ENCODE results near the gene WIPF3. TPM values are rescaled to one million over a fixed set of nuclear protein-coding genes. Genes with fewer than 3 reads are reported as not detected.

WIPF3 gene
- total RNA-seq, 1 donor from 2014 or later: 0.65 TPM

GRCh38 chr7:29940199-29940598, 133.9 kb downstream of the WIPF3 start:
- TF ChIP-seq CTCF (IDR thresholded peaks at IDR 0.05): no peak
- Mint-ChIP-seq H3K9me3 (ENCODE audit: low read depth) (no peaks in the 10 kb centered on the region), H3K4me3 (ENCODE audit: unreplicated experiment) (no peak overlapping the region), H3K27me3 (ENCODE audit: low read depth) (no peaks in the 10 kb centered on the region), H3K27ac (ENCODE audit: unreplicated experiment) (no peak overlapping the region), H3K4me1 (ENCODE audit: low read depth) (peaks cover 4% of the 10 kb centered on the region), H3K36me3 (ENCODE audit: low read depth) (peaks cover 42% of the 10 kb centered on the region)
- DNase-seq (ENCODE audit: low spot score): no peak

- no peak overlapping the region for H3K27ac Mint-ChIP-seq (ENCODE audit: unreplicated experiment)
- H3K4me3 Mint-ChIP-seq (ENCODE audit: unreplicated experiment): no peak overlapping the region
- H3K4me1 Mint-ChIP-seq (ENCODE audit: low read depth): peaks cover 3% of the 10 kb centered on the region
- peaks cover 29% of the 10 kb centered on the region for H3K36me3 Mint-ChIP-seq (ENCODE audit: low read depth)
- H3K27me3 Mint-ChIP-seq (ENCODE audit: low read depth): no peaks in the 10 kb centered on the region
- no peaks in the 10 kb centered on the region for H3K9me3 Mint-ChIP-seq (ENCODE audit: low read depth)
- DNase-seq (ENCODE audit: low spot score): no peak
- no peak for TF ChIP-seq CTCF (IDR thresholded peaks at IDR 0.05)
Measured at GRCh38 chr7:29945259-29945809, 139.0 kb downstream of the WIPF3 start.

GRCh38 chr7:29946428-29947186, 140.3 kb downstream of the WIPF3 start:
- TF ChIP-seq CTCF (IDR thresholded peaks at IDR 0.05): peak; percentile 66
- no peak for DNase-seq (ENCODE audit: low spot score)
- H3K4me1 Mint-ChIP-seq (ENCODE audit: low read depth): peaks cover 3% of the 10 kb centered on the region
- no peaks in the 10 kb centered on the region for H3K27me3 Mint-ChIP-seq (ENCODE audit: low read depth)
- H3K27ac Mint-ChIP-seq (ENCODE audit: unreplicated experiment): no peak overlapping the region
- no peak overlapping the region for H3K4me3 Mint-ChIP-seq (ENCODE audit: unreplicated experiment)
- H3K36me3 Mint-ChIP-seq (ENCODE audit: low read depth): peaks cover 32% of the 10 kb centered on the region
- H3K9me3 Mint-ChIP-seq (ENCODE audit: low read depth): no peaks in the 10 kb centered on the region

- Mint-ChIP-seq H3K9me3 (ENCODE audit: low read depth) (no peaks in the 10 kb centered on the region), H3K27me3 (ENCODE audit: low read depth) (no peaks in the 10 kb centered on the region), H3K36me3 (ENCODE audit: low read depth) (peaks cover 33% of the 10 kb centered on the region), H3K4me3 (ENCODE audit: unreplicated experiment) (no peak overlapping the region), H3K4me1 (ENCODE audit: low read depth) (peaks cover 3% of the 10 kb centered on the region), H3K27ac (ENCODE audit: unreplicated experiment) (peak overlapping the region; percentile 61)
- no peak for DNase-seq (ENCODE audit: low spot score)
- no peak for TF ChIP-seq CTCF (IDR thresholded peaks at IDR 0.05)
Measured at GRCh38 chr7:29948587-29948986, 142.3 kb downstream of the WIPF3 start.

- Mint-ChIP-seq H3K27me3 (ENCODE audit: low read depth) (no peaks in the 10 kb centered on the region), H3K4me3 (ENCODE audit: unreplicated experiment) (no peak overlapping the region), H3K27ac (ENCODE audit: unreplicated experiment) (no peak overlapping the region), H3K36me3 (ENCODE audit: low read depth) (peaks cover 34% of the 10 kb centered on the region), H3K4me1 (ENCODE audit: low read depth) (peaks cover 12% of the 10 kb centered on the region), H3K9me3 (ENCODE audit: low read depth) (no peaks in the 10 kb centered on the region)
- DNase-seq (ENCODE audit: low spot score): no peak
- TF ChIP-seq CTCF (IDR thresholded peaks at IDR 0.05): no peak
Measured at GRCh38 chr7:29950480-29950879, 144.2 kb downstream of the WIPF3 start.
